Measurements from ENCODE around the gene NHS. TPM values are rescaled to one million over a fixed set of nuclear protein-coding genes. Genes with fewer than 3 reads are reported as not detected.

The NHS gene
- polyA plus RNA-seq, 2 of the 4 experiments (the other 2 are of a cell fraction), result 3.6 to 5.0 TPM

GRCh38 chrX:17773221-17773876 is 398.3 kb downstream of the NHS start:
- no peak for TF ChIP-seq POLR2AphosphoS2 (conservative IDR thresholded peaks at IDR 0.05; ENCODE audit: low read length)
- TF ChIP-seq ELK1 (IDR thresholded peaks at IDR 0.05; ENCODE audit: low read depth, low read length), result no peak
- no peak for TF ChIP-seq KDM1A (IDR thresholded peaks at IDR 0.05; ENCODE audit: low read depth)
- no peak for TF ChIP-seq CBX2 (IDR thresholded peaks at IDR 0.05; ENCODE audit: borderline replicate concordance, low read depth)
- no peak for TF ChIP-seq CTCF (IDR thresholded peaks at IDR 0.05)
- TF ChIP-seq ZSCAN20 (CRISPR knock-in tag; IDR thresholded peaks at IDR 0.05), result no peak
- no peak for TF ChIP-seq JUN (IDR thresholded peaks at IDR 0.05)
- TF ChIP-seq MYC (IDR thresholded peaks at IDR 0.05; ENCODE audit: borderline replicate concordance, low read length), result no peak
- no peak for TF ChIP-seq BHLHE40 (IDR thresholded peaks at IDR 0.05; ENCODE audit: low read depth, low read length)
- no peak for TF ChIP-seq NFE2L2 (conservative IDR thresholded peaks at IDR 0.05; ENCODE audit: low read length)
- no peak for TF ChIP-seq MAZ (IDR thresholded peaks at IDR 0.05; ENCODE audit: borderline replicate concordance, low read depth, low read length)
- no peak for TF ChIP-seq NR3C1 (IDR thresholded peaks at IDR 0.05)
- no peak for TF ChIP-seq EHMT2 (IDR thresholded peaks at IDR 0.05; ENCODE audit: low read depth)
- TF ChIP-seq CHD4 (IDR thresholded peaks at IDR 0.05; ENCODE audit: borderline replicate concordance), result no peak
- no peak for TF ChIP-seq MAX (IDR thresholded peaks at IDR 0.05)
- no peak for TF ChIP-seq FOSB (CRISPR knock-in tag; IDR thresholded peaks at IDR 0.05)
- TF ChIP-seq SMC3 (IDR thresholded peaks at IDR 0.05), result no peak
- no peak for TF ChIP-seq REST (IDR thresholded peaks at IDR 0.05)
- ChIA-PET CTCF (no interaction called here), POLR2A (no interaction called here)
- WGBS (ENCODE audit: missing lambda C conversion rate), result 31% methylated on average over 8 of the region's 8 CpGs
- no peak for FAIRE-seq
- no peak for ATAC-seq
- no peak for DNase-seq (ENCODE audit: low read depth in 1 of 2, low spot score in 1 of 2)
- no peak overlapping the region for H3K27ac ChIP-seq
- no peaks in the 10 kb centered on the region for H3K4me1 ChIP-seq
- H3K4me2 ChIP-seq, result no peak overlapping the region
- H3K9me3 ChIP-seq, result no peaks in the 10 kb centered on the region
- no peak overlapping the region for H3K4me3 ChIP-seq

GRCh38 chrX:17774053-17774452 is 399.1 kb downstream of the NHS start:
- ChIA-PET CTCF (no interaction called here), POLR2A (no interaction called here)
- ATAC-seq, result no peak
- Histone ChIP-seq H3K4me3 (no peak overlapping the region), H3K4me2 (no peak overlapping the region), H3K9me3 (no peaks in the 10 kb centered on the region), H3K27ac (no peak overlapping the region), H3K4me1 (no peaks in the 10 kb centered on the region)
- no peak for DNase-seq (ENCODE audit: low read depth in 1 of 2, low spot score in 1 of 2)
- no peak for FAIRE-seq
- WGBS (ENCODE audit: missing lambda C conversion rate), result 5% methylated on average over 1 of the region's 1 CpG
- TF ChIP-seq HMGXB4 (CRISPR knock-in tag; IDR thresholded peaks at IDR 0.05; ENCODE audit: borderline replicate concordance) (no peak), ZC3H11A (IDR thresholded peaks at IDR 0.05) (no peak), NPAS2 (CRISPR knock-in tag; IDR thresholded peaks at IDR 0.05; ENCODE audit: borderline replicate concordance) (no peak), FOXS1 (CRISPR knock-in tag; IDR thresholded peaks at IDR 0.05) (no peak), RNF2 (IDR thresholded peaks at IDR 0.05; ENCODE audit: borderline replicate concordance, low read depth) (no peak), CBX2 (IDR thresholded peaks at IDR 0.05; ENCODE audit: borderline replicate concordance, low read depth) (no peak), TP53 (CRISPR knock-in tag; IDR thresholded peaks at IDR 0.05) (no peak), RARB (CRISPR knock-in tag; IDR thresholded peaks at IDR 0.05) (no peak), HEYL (CRISPR knock-in tag; IDR thresholded peaks at IDR 0.05) (no peak), CHD2 (IDR thresholded peaks at IDR 0.05; ENCODE audit: low read length, partially characterized antibody) (no peak), FOSL2 (IDR thresholded peaks at IDR 0.05) (no peak), FOSL2 (CRISPR knock-in tag; IDR thresholded peaks at IDR 0.05) (no peak), MAX (IDR thresholded peaks at IDR 0.05) (no peak), KDM1A (IDR thresholded peaks at IDR 0.05; ENCODE audit: low read depth) (no peak), HOXB13 (CRISPR knock-in tag; IDR thresholded peaks at IDR 0.05; ENCODE audit: low read depth) (no peak), CHD4 (IDR thresholded peaks at IDR 0.05; ENCODE audit: borderline replicate concordance) (no peak)

Data from A549 (cell line).